HG03039 (cell line): Measurements from ENCODE around the gene GABRG3.

Experiments
- ATAC-seq: cut with Tn5 transposase; IDR thresholded peaks from one replicate; pipeline ENCODE4 v1.9.1; 2021; ENCODE audit warnings: mild to moderate bottlenecking, moderate library complexity; ENCODE audit not compliant: unreplicated experiment

The GABRG3 gene

GRCh38 chr15:27541581-27541980 is 570.6 kb downstream of the GABRG3 start:
- no peak for ATAC-seq

- ATAC-seq, result no peak
Measured at GRCh38 chr15:27545494-27546255, 574.7 kb downstream of the GABRG3 start.

GRCh38 chr15:27549746-27550145 is 578.8 kb downstream of the GABRG3 start:
- ATAC-seq, result no peak

- ATAC-seq, result no peak
Measured at GRCh38 chr15:27550635-27551034, 579.7 kb downstream of the GABRG3 start.

GRCh38 chr15:27561816-27562215 is 590.8 kb downstream of the GABRG3 start:
- no peak for ATAC-seq

- no peak for ATAC-seq
Measured at GRCh38 chr15:27563765-27564370, 592.9 kb downstream of the GABRG3 start.

- ATAC-seq, result no peak
Measured at GRCh38 chr15:27564656-27565055, 593.7 kb downstream of the GABRG3 start.

GRCh38 chr15:27570746-27571145 is 599.8 kb downstream of the GABRG3 start:
- no peak for ATAC-seq

- ATAC-seq, result no peak
Measured at GRCh38 chr15:27573805-27574485, 603.0 kb downstream of the GABRG3 start.

GRCh38 chr15:27574541-27575054 is 603.6 kb downstream of the GABRG3 start:
- ATAC-seq, result no peak

GRCh38 chr15:27575521-27575920 is 604.5 kb downstream of the GABRG3 start:
- ATAC-seq, result no peak

GRCh38 chr15:27576576-27576975 is 605.6 kb downstream of the GABRG3 start:
- no peak for ATAC-seq

GRCh38 chr15:27579738-27580137 is 608.8 kb downstream of the GABRG3 start:
- ATAC-seq, result no peak

- ATAC-seq, result no peak
Measured at GRCh38 chr15:27582726-27583410, 611.9 kb downstream of the GABRG3 start.

- no peak for ATAC-seq
Measured at GRCh38 chr15:27583651-27584050, 612.7 kb downstream of the GABRG3 start.

GRCh38 chr15:27585041-27585640 is 614.2 kb downstream of the GABRG3 start:
- no peak for ATAC-seq

- no peak for ATAC-seq
Measured at GRCh38 chr15:27587810-27588209, 616.8 kb downstream of the GABRG3 start.

GRCh38 chr15:27589260-27589659 is 618.3 kb downstream of the GABRG3 start:
- ATAC-seq, result no peak

GRCh38 chr15:27589782-27590181 is 618.8 kb downstream of the GABRG3 start:
- no peak for ATAC-seq
